GM12878 (cell line): ENCODE measurements around the gene SERPINE2. TPM values are rescaled to one million over a fixed set of nuclear protein-coding genes. Genes with fewer than 3 reads are reported as not detected.

ENCODE experiments used
- ATAC-seq: fragments of 200-7000 bp; cut with Tn5 transposase; 3 replicates; pipeline ENCODE4 v1.9.1; 2020; ENCODE audit warnings: mild to moderate bottlenecking, moderate library complexity
- BruUV-seq: library from RNA; stranded (reverse); fragments of 400-500 nt; replicated peaks from 2 replicates; lab custom pipeline; 2021; lab: Mats Ljungman, UMichigan
- CTCF ChIA-PET: fragments of 300-600 bp; sonication (Branson Sonifier 250); formaldehyde crosslinking; extraction: SDS; loops from one replicate; lab custom pipeline; 2021; ENCODE audit warnings: inconsistent platforms; lab: Yijun Ruan, JAX
- POLR2A ChIA-PET: fragments of 350-600 bp; formaldehyde crosslinking; extraction: SDS; loops from one replicate; lab custom pipeline; 2021; ENCODE audit warnings: inconsistent platforms; lab: Charles Lee
- RAD21 ChIA-PET: fragments of 300-600 bp; sonication (Branson Sonifier 250); formaldehyde crosslinking; loops from one replicate; lab custom pipeline; 2023; ENCODE audit warnings: antibody characterized with exemption; ENCODE audit not compliant: unreplicated experiment; lab: Charles Lee
- SMC1A ChIA-PET: fragments of 300-600 bp; sonication (Branson Sonifier 250); formaldehyde crosslinking; loops from one replicate; lab custom pipeline; 2023; ENCODE audit not compliant: unreplicated experiment, uncharacterized antibody; lab: Charles Lee
- DNase-seq: peaks from one replicate; pipeline ENCODE4 v3.0.0-alpha.2; 2011; ENCODE audit warnings: low read depth, low spot score
- FAIRE-seq: peaks from 3 replicates; lab custom pipeline; 2011; peaks lifted over from hg19 to GRCh38; lab: Jason Lieb, UNC
- H2AFZ ChIP-seq: 2 replicates; pipeline ENCODE4 v1.6.0; 2011; ENCODE audit warnings: low read depth, low read length, control low read depth; ENCODE audit not compliant: control insufficient read depth
- H3K27ac ChIP-seq: 2 replicates; pipeline ENCODE4 v1.5.1; 2011; ENCODE audit warnings: control low read depth; ENCODE audit not compliant: control insufficient read depth, insufficient read depth
- H3K27me3 ChIP-seq, 2 experiments: replicated peaks in 1 of 2; 2 replicates each; pipeline versions ENCODE4 v1.6.0 to v1.6.1; 2011; ENCODE audit warnings: low read length in 1 of 2; ENCODE audit not compliant: control insufficient read depth in 2 of 2, insufficient read depth in 2 of 2
- H3K36me3 ChIP-seq, 2 experiments: 2 replicates each; pipeline ENCODE4 v1.5.1; 2011; ENCODE audit warnings: low read length in 1 of 2; ENCODE audit not compliant: control insufficient read depth in 2 of 2, insufficient read depth in 2 of 2
- H3K4me1 ChIP-seq: 2 replicates; pipeline ENCODE4 v1.6.1; 2011; ENCODE audit warnings: mild to moderate bottlenecking, low read length, moderate library complexity, mixed read lengths; ENCODE audit not compliant: control insufficient read depth, insufficient read depth
- H3K4me2 ChIP-seq: 2 replicates; pipeline ENCODE4 v1.6.0; 2011; ENCODE audit warnings: control low read depth; ENCODE audit not compliant: control insufficient read depth, insufficient read depth
- H3K4me3 ChIP-seq: fragments of 200-600 bp; sonication (generic); 2 replicates; pipeline ENCODE4 v1.5.1; 2016
- H3K79me2 ChIP-seq: 2 replicates; pipeline ENCODE4 v1.6.0; 2011; ENCODE audit warnings: low read length; ENCODE audit not compliant: control insufficient read depth, insufficient read depth
- H3K9ac ChIP-seq: 2 replicates; pipeline ENCODE4 v1.8.0; 2011; ENCODE audit warnings: low read length, control low read depth, mixed read lengths; ENCODE audit not compliant: control insufficient read depth, insufficient read depth
- H3K9me3 ChIP-seq: replicated peaks from 3 replicates; pipeline ENCODE4 v1.5.1; 2011; ENCODE audit warnings: mild to moderate bottlenecking, low read length; ENCODE audit not compliant: control insufficient read depth, insufficient read depth
- H4K20me1 ChIP-seq: 2 replicates; pipeline ENCODE4 v1.6.0; 2011; ENCODE audit not compliant: control insufficient read depth, insufficient read depth
- BCLAF1 ChIP-seq: fragments of 450-650 bp; IDR thresholded peaks from 2 replicates; pipeline ENCODE4 v1.6.1; 2017; ENCODE audit warnings: antibody characterized with exemption, mild to moderate bottlenecking, moderate library complexity
- CREM ChIP-seq: IDR thresholded peaks from 2 replicates; pipeline ENCODE4 v1.6.1; 2014; ENCODE audit warnings: antibody characterized with exemption, low read depth
- ESRRA ChIP-seq: IDR thresholded peaks from 2 replicates; pipeline ENCODE4 v1.6.1; 2012; ENCODE audit warnings: mild to moderate bottlenecking, low read length, improper control_type of control experiment
- FOXK2 ChIP-seq: fragments of 450-650 bp; IDR thresholded peaks from 2 replicates; pipeline ENCODE4 v1.6.1; 2017; ENCODE audit warnings: mild to moderate bottlenecking, moderate library complexity
- GABPA ChIP-seq: IDR thresholded peaks from 2 replicates; pipeline ENCODE4 v1.6.1; 2014; ENCODE audit warnings: antibody characterized with exemption, low read depth, mild to moderate bottlenecking, inconsistent platforms
- IKZF1 ChIP-seq: fragments of 450-650 bp; conservative IDR thresholded peaks from 2 replicates; pipeline ENCODE4 v1.6.1; 2017; ENCODE audit warnings: antibody characterized with exemption, mild to moderate bottlenecking
- LARP7 ChIP-seq: fragments of 450-650 bp; IDR thresholded peaks from 2 replicates; pipeline ENCODE4 v1.6.1; 2017; ENCODE audit warnings: mild to moderate bottlenecking
- MYB ChIP-seq: fragments of 150-350 bp; IDR thresholded peaks from 2 replicates; pipeline ENCODE4 v1.6.1; 2014; ENCODE audit warnings: mild to moderate bottlenecking, low read depth, low read length, borderline replicate concordance
- PAX5 ChIP-seq: IDR thresholded peaks from 2 replicates; pipeline ENCODE4 v1.6.1; 2011; ENCODE audit warnings: low read depth, low read length, borderline replicate concordance
- PAX8 ChIP-seq: fragments of 450-650 bp; IDR thresholded peaks from 2 replicates; pipeline ENCODE4 v1.6.1; 2017; ENCODE audit warnings: mild to moderate bottlenecking, moderate library complexity
- POLR2AphosphoS2 ChIP-seq: IDR thresholded peaks from 2 replicates; pipeline ENCODE4 v1.6.1; 2011; ENCODE audit warnings: low read depth, mild to moderate bottlenecking, low read length, improper control_type of control experiment, moderate library complexity
- POLR2AphosphoS5 ChIP-seq: IDR thresholded peaks from 2 replicates; pipeline ENCODE4 v1.6.1; 2011; ENCODE audit warnings: mild to moderate bottlenecking, low read length, inconsistent platforms
- SIN3A ChIP-seq: IDR thresholded peaks from 2 replicates; pipeline ENCODE4 v1.6.1; 2012; ENCODE audit warnings: low read depth, low read length, improper control_type of control experiment
- ZBED1 ChIP-seq: IDR thresholded peaks from 2 replicates; pipeline ENCODE4 v1.6.1; 2016; ENCODE audit warnings: borderline replicate concordance
- WGBS: methylation state at CpG from one replicate; pipeline ENCODE4 v1.1.6; 2016; ENCODE audit warnings: low lambda C conversion rate; ENCODE audit not compliant: insufficient replicate concordance, insufficient coverage; ENCODE audit errors: missing lambda C conversion rate; 5-methylcytosine and 5-hydroxymethylcytosine counted together
- in situ Hi-C: fragments of 300-500 bp; cut with MboI; formaldehyde crosslinking; loops from 9 replicates; pipeline ENCODE4 v1.14.3; 2018; ENCODE audit warnings: mixed read lengths
- intact Hi-C: fragments of 100-400 bp; cut with micrococcal nuclease; formaldehyde crosslinking; loops from one replicate; pipeline ENCODE4 v1.14.2; 2022; ENCODE audit not compliant: unreplicated experiment
- polyA plus RNA-seq, 11 experiments: library from polyadenylated mRNA; depleted of rRNA in 4 of 11; unstranded in 6 of 11; stranded (reverse) in 5 of 11; fragments of >200 nt; fragmentation: Nextera tagmentation in 4 of 11; fragmentation: Illumina TruSeq in 1 of 11; extraction: Ambion mirVana in 4 of 11; extraction: Trizol in 1 of 11; gene quantifications; 1 replicate in 1 of 11; 2 replicates in 10 of 11; pipeline versions ENCODE4 v1.2.1 to v1.2.3, GENCODE V29; 2011 to 2016; ENCODE audit warnings: inconsistent platforms in 2 of 11, missing spikeins in 2 of 11, low read depth in 1 of 11
- total RNA-seq, 4 experiments: library from RNA; depleted of rRNA in 3 of 4; stranded (reverse); fragments of >200 nt in 3 of 4; fragmentation: Illumina TruSeq in 1 of 4; extraction: Trizol in 1 of 4; gene quantifications; 2 replicates each; pipeline versions ENCODE4 v1.2.1 to v1.2.3, GENCODE V29; 2013 to 2021
- TF ChIP-seq, protein P1 (sequence below): IDR thresholded peaks from 2 replicates; pipeline ENCODE4 v1.6.1; 2012; ENCODE audit warnings: low read depth, low read length, improper control_type of control experiment

SERPINE2 gene
- total and polyA plus RNA-seq, 10 of the 15 experiments (the other 5 are each of a cell fraction or from before 2014, with no cell fraction given): 0.18 to 1.7 (median 0.39) TPM

DNA sequence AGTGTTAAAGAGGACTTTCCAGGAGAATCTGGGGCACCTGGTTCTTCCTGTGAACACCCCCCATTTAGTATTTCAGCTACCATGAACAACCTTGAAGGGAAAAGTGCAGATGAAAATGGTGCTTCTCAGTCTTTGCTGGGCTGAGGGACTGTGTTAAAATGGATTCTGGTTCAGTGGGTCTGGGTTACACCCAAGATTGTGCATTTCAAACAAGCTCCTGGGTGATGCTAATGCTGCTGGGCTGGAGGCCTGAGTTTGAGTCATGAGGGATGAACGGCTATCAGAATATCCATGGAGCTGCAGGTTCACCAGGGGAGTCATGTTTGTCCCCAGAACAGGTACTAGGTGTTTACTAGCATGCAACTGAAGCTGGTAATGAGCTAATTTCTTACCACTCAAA lies 57.8 kb downstream of the SERPINE2 start:
- no peak overlapping the region for H3K4me3 ChIP-seq
- SMC1A ChIA-PET: interaction anchor here (1.1 to 1.9 kb wide), 2 partner anchors 11 to 303 kb away, joined by 3 to 4 read pairs; no protein-coding TSS in a partner anchor
- no peaks in the 10 kb centered on the region for H3K79me2 ChIP-seq
- in situ Hi-C loops (loop anchor here (25.0 kb wide), 1 partner anchor 656 kb away; no protein-coding TSS in a partner anchor), intact Hi-C loops (no loop called here)
- POLR2A ChIA-PET: no interaction called here
- DNase-seq (no peak), ATAC-seq (no peak), FAIRE-seq (no peak)
- BruUV-seq: no TSS peak
- no peaks in the 10 kb centered on the region for H4K20me1 ChIP-seq
- H3K27me3 ChIP-seq: peaks cover 0 to 5% of the 10 kb centered on the region in 2 experiments; a peak in 3 of 4 replicates
- H3K9ac ChIP-seq: no peak overlapping the region
- RAD21 ChIA-PET: interaction anchor here (1.0 kb wide), 1 partner anchor 13 kb away, joined by 5 read pairs; no protein-coding TSS in a partner anchor
- TF ChIP-seq LARP7: no peak
- no peak overlapping the region for H3K27ac ChIP-seq
- H3K4me2 ChIP-seq: no peak overlapping the region
- H2AFZ ChIP-seq: no peak overlapping the region
- CTCF ChIA-PET: interaction anchor here (1.3 to 3.6 kb wide), 2 partner anchors 10 to 12 kb away, joined by 6 to 30 read pairs; no protein-coding TSS in a partner anchor
- H3K4me1 ChIP-seq: no peaks in the 10 kb centered on the region
- H3K36me3 ChIP-seq: no peaks in the 10 kb centered on the region
- WGBS: 0% methylated on average over 1 of the region's 1 CpG
- no peaks in the 10 kb centered on the region for H3K9me3 ChIP-seq

GRCh38 chr2:223980803-223981202 lies 58.3 kb downstream of the SERPINE2 start:
- Histone ChIP-seq H3K4me1 (no peaks in the 10 kb centered on the region), H3K9me3 (no peaks in the 10 kb centered on the region), H3K36me3 (no peaks in the 10 kb centered on the region), H3K4me3 (no peak overlapping the region), H3K4me2 (no peak overlapping the region), H4K20me1 (no peaks in the 10 kb centered on the region), H3K79me2 (no peaks in the 10 kb centered on the region), H3K27ac (no peak overlapping the region), H3K9ac (no peak overlapping the region), H2AFZ (no peak overlapping the region), H3K27me3 (peaks cover 0 to 1% of the 10 kb centered on the region in 2 experiments; a peak in 3 of 4 replicates)
- RAD21 ChIA-PET: interaction anchor here (1.0 to 2.9 kb wide), 2 partner anchors 11 to 13 kb away, joined by 5 to 9 read pairs; no protein-coding TSS in a partner anchor
- WGBS: 46% methylated on average over 4 of the region's 4 CpGs
- CTCF ChIA-PET: interaction anchor here (1.3 to 3.6 kb wide), 2 partner anchors 10 to 306 kb away, joined by 5 to 30 read pairs; no protein-coding TSS in a partner anchor
- DNase-seq (no peak), ATAC-seq (no peak), FAIRE-seq (no peak)
- in situ Hi-C loops: loop anchor here (25.0 kb wide), 1 partner anchor 656 kb away; no protein-coding TSS in a partner anchor
- SMC1A ChIA-PET: interaction anchor here (1.0 to 1.9 kb wide), 5 partner anchors 11 to 303 kb away, joined by 3 to 15 read pairs (median 4); no protein-coding TSS in a partner anchor
- POLR2A ChIA-PET: interaction anchor here (0.6 kb wide), 1 partner anchor 550 kb away, joined by 3 read pairs; no protein-coding TSS in a partner anchor
- intact Hi-C loops: no loop called here
- BruUV-seq: no TSS peak
- no peak for TF ChIP-seq ESRRA
- TF ChIP-seq BCLAF1: no peak
- no peak for TF ChIP-seq FOXK2
- TF ChIP-seq POLR2AphosphoS2: no peak
- TF ChIP-seq GABPA: no peak
- TF ChIP-seq, protein P1, sequence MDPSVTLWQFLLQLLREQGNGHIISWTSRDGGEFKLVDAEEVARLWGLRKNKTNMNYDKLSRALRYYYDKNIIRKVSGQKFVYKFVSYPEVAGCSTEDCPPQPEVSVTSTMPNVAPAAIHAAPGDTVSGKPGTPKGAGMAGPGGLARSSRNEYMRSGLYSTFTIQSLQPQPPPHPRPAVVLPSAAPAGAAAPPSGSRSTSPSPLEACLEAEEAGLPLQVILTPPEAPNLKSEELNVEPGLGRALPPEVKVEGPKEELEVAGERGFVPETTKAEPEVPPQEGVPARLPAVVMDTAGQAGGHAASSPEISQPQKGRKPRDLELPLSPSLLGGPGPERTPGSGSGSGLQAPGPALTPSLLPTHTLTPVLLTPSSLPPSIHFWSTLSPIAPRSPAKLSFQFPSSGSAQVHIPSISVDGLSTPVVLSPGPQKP: no peak
- no peak for TF ChIP-seq IKZF1
- TF ChIP-seq PAX5: no peak
- TF ChIP-seq CREM: no peak
- TF ChIP-seq LARP7: no peak
- TF ChIP-seq POLR2AphosphoS5: no peak
- TF ChIP-seq ZBED1: no peak
- no peak for TF ChIP-seq MYB
- TF ChIP-seq PAX8: no peak
- TF ChIP-seq SIN3A: no peak
